PC-3 (cell line): ENCODE measurements around the gene CTNNA3. TPM values are rescaled to one million over a fixed set of nuclear protein-coding genes. Genes with fewer than 3 reads are reported as not detected.

Source experiments
- ATAC-seq: fragments of 200-7000 bp; cut with Tn5 transposase; 2 replicates; pipeline ENCODE4 v1.9.1; 2020; ENCODE audit warnings: mild to moderate bottlenecking, moderate library complexity
- BruUV-seq: library from RNA; stranded (reverse); fragments of 400-500 nt; replicated peaks from 2 replicates; lab custom pipeline; 2021; lab: Mats Ljungman, UMichigan
- CTCF ChIA-PET: fragments of 300-600 bp; sonication (Branson Sonifier 250); formaldehyde crosslinking; loops from one replicate; lab custom pipeline; 2022; ENCODE audit warnings: antibody characterized with exemption; lab: Charles Lee
- POLR2A ChIA-PET: fragments of 300-600 bp; sonication (Branson Sonifier 250); formaldehyde crosslinking; loops from one replicate; lab custom pipeline; 2022; ENCODE audit warnings: antibody characterized with exemption; ENCODE audit not compliant: unreplicated experiment; lab: Charles Lee
- DNase-seq: peaks from one replicate; pipeline ENCODE4 v3.0.0-alpha.2; 2015
- H2AFZ ChIP-seq: fragments of 300-600 bp; sonication (generic); 2 replicates; pipeline ENCODE4 v1.6.0; 2016; ENCODE audit warnings: antibody characterized with exemption, low read length
- H3F3A ChIP-seq: fragments of 300-600 bp; sonication (generic); one replicate; pipeline ENCODE4 v1.6.0; 2017; ENCODE audit warnings: antibody characterized with exemption, low read length, control low read depth, mild to moderate bottlenecking; ENCODE audit not compliant: unreplicated experiment
- H3K27ac ChIP-seq: fragments of 300-600 bp; sonication (generic); 2 replicates; pipeline ENCODE4 v1.5.1; 2016; ENCODE audit warnings: mild to moderate bottlenecking, low read length
- H3K27me3 ChIP-seq: fragments of 300-600 bp; sonication (generic); 2 replicates; pipeline ENCODE4 v1.6.1; 2016; ENCODE audit warnings: low read length, mixed read lengths
- H3K36me3 ChIP-seq: fragments of 300-600 bp; sonication (generic); 2 replicates; pipeline ENCODE4 v1.6.1; 2016; ENCODE audit warnings: low read depth, mixed run types, low read length, mixed read lengths
- H3K4me1 ChIP-seq: fragments of 300-600 bp; sonication (generic); 2 replicates; pipeline ENCODE4 v1.5.1; 2016; ENCODE audit warnings: low read length; ENCODE audit not compliant: insufficient read depth
- H3K4me2 ChIP-seq: fragments of 300-600 bp; sonication (generic); 2 replicates; pipeline ENCODE4 v1.6.0; 2016; ENCODE audit warnings: low read length
- H3K4me3 ChIP-seq: fragments of 300-600 bp; sonication (generic); 2 replicates; pipeline ENCODE4 v1.5.1; 2016; ENCODE audit warnings: mild to moderate bottlenecking, low read length, mixed read lengths
- H3K79me2 ChIP-seq: fragments of 300-600 bp; sonication (generic); 2 replicates; pipeline ENCODE4 v1.6.1; 2017; ENCODE audit warnings: low read length, mixed read lengths
- H3K9ac ChIP-seq: fragments of 300-600 bp; sonication (generic); 2 replicates; pipeline ENCODE4 v1.6.0; 2016; ENCODE audit warnings: mild to moderate bottlenecking, low read length
- H3K9me2 ChIP-seq: fragments of 300-600 bp; sonication (generic); replicated peaks from 2 replicates; pipeline ENCODE4 v1.6.1; 2016; ENCODE audit warnings: mixed run types, low read length, mixed read lengths
- H3K9me3 ChIP-seq: fragments of 300-600 bp; sonication (generic); 2 replicates; pipeline ENCODE4 v1.6.1; 2016; ENCODE audit warnings: low read length, mixed read lengths
- H4K20me1 ChIP-seq: fragments of 300-600 bp; sonication (generic); 2 replicates; pipeline ENCODE4 v1.6.1; 2016; ENCODE audit warnings: low read length, mixed read lengths
- EZH2 ChIP-seq: fragments of 300-600 bp; sonication (generic); IDR thresholded peaks from one replicate; pipeline ENCODE4 v1.6.1; 2017; ENCODE audit warnings: antibody characterized with exemption, mild to moderate bottlenecking, low read length; ENCODE audit not compliant: unreplicated experiment
- EZH2phosphoT487 ChIP-seq: fragments of 300-600 bp; sonication (generic); IDR thresholded peaks from 2 replicates; pipeline ENCODE4 v1.6.1; 2018; ENCODE audit warnings: mild to moderate bottlenecking, antibody characterized with exemption, low read length, borderline replicate concordance
- intact Hi-C: fragments of 100-400 bp; cut with micrococcal nuclease; formaldehyde crosslinking; loops from 2 replicates; pipeline ENCODE4 v1.9.0; 2023
- total RNA-seq: library from RNA; depleted of rRNA; stranded (reverse); fragments of >200 nt; gene quantifications from 2 replicates; pipeline ENCODE4 v1.2.3, GENCODE V29; 2014
- TF ChIP-seq, protein P1 (sequence below): fragments of 300-600 bp; sonication (generic); conservative IDR thresholded peaks from 2 replicates; pipeline ENCODE4 v1.5.1; 2017; ENCODE audit warnings: antibody characterized with exemption, low read depth, mild to moderate bottlenecking, low read length

Gene CTNNA3
- total RNA-seq, 1 experiment from 2014 or later = 1.9 TPM

DNA sequence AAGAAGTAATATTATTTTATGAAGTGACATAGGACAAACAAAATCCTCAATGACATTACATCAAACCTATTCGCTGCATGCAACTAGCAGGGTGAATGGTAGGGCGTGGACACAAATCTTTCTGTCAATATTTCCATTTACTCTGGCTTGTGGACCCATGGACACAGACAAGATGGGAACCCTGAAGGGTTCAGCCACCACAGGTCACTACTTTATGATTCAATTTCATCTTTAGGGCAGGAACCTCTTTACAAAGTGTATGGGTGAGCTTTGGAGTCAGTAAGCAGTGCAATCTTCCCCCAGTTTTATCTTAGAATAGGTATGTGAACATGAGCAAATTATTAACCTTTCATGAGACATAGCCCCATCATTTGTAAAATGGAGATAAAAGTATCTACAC is 1752.5 kb downstream of the CTNNA3 start:
- TF ChIP-seq EZH2 = no peak
- no peak for TF ChIP-seq EZH2phosphoT487
- TF ChIP-seq, protein P1, sequence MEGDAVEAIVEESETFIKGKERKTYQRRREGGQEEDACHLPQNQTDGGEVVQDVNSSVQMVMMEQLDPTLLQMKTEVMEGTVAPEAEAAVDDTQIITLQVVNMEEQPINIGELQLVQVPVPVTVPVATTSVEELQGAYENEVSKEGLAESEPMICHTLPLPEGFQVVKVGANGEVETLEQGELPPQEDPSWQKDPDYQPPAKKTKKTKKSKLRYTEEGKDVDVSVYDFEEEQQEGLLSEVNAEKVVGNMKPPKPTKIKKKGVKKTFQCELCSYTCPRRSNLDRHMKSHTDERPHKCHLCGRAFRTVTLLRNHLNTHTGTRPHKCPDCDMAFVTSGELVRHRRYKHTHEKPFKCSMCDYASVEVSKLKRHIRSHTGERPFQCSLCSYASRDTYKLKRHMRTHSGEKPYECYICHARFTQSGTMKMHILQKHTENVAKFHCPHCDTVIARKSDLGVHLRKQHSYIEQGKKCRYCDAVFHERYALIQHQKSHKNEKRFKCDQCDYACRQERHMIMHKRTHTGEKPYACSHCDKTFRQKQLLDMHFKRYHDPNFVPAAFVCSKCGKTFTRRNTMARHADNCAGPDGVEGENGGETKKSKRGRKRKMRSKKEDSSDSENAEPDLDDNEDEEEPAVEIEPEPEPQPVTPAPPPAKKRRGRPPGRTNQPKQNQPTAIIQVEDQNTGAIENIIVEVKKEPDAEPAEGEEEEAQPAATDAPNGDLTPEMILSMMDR = no peak
- no peaks in the 10 kb centered on the region for H3K9me2 ChIP-seq
- intact Hi-C loops = no loop called here
- H3K9me3 ChIP-seq = no peaks in the 10 kb centered on the region
- BruUV-seq = no TSS peak
- no peak for DNase-seq
- no peak overlapping the region for H3K4me3 ChIP-seq
- H3K36me3 ChIP-seq = no peaks in the 10 kb centered on the region
- H3K4me2 ChIP-seq = no peak overlapping the region
- no peaks in the 10 kb centered on the region for H4K20me1 ChIP-seq
- no peaks in the 10 kb centered on the region for H3F3A ChIP-seq
- ChIA-PET POLR2A (no interaction called here), CTCF (no interaction called here)
- ATAC-seq = no peak
- H3K27me3 ChIP-seq = no peaks in the 10 kb centered on the region
- H3K27ac ChIP-seq = no peak overlapping the region
- no peaks in the 10 kb centered on the region for H3K4me1 ChIP-seq
- no peaks in the 10 kb centered on the region for H3K79me2 ChIP-seq
- H3K9ac ChIP-seq = no peak overlapping the region
- H2AFZ ChIP-seq = no peak overlapping the region

DNA sequence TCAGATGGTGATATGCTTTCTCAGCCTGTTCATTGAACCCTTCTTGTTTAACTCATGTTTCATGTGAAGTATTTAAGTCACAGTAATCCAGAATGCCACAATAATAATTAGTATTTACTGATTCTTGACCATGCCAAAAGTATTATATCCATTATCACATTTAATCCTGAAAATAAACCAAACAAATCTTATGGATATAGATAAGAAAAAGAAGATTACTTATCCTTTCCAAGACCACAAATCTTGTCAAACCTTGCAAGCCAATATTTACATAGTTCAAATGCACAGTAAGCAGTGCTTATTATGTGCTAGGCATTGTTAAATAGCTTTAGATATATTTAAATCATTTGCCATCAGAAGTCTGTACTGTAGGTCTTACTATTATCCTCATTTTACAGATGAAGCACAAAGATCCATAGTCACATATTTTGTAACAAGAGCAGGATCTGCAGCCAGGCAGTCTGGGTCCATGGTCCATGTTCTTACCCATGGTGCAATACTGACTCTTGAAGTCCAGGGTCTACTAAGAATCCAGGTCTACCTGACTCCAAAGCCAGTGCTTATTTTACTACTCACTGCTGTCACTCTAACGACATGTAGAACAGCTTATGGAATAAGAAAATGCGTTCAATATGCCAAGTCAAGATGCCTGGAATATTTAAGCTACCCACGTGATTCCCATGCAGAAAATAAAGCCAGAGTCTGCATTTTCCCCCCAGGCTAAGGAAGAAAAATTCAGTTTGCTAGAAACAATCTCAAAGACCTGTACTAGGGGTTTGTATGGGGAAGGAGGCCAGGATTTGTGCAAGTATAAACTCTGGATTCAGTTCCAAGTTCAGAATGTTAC is 1755.0 kb downstream of the CTNNA3 start:
- Histone ChIP-seq H3K4me2 (no peak overlapping the region), H2AFZ (no peak overlapping the region), H3K79me2 (no peaks in the 10 kb centered on the region), H3K4me1 (no peaks in the 10 kb centered on the region), H3K9ac (no peak overlapping the region), H3K36me3 (no peaks in the 10 kb centered on the region), H4K20me1 (no peaks in the 10 kb centered on the region), H3K9me2 (no peaks in the 10 kb centered on the region), H3K27me3 (no peaks in the 10 kb centered on the region), H3K27ac (no peak overlapping the region), H3K4me3 (no peak overlapping the region), H3F3A (no peaks in the 10 kb centered on the region), H3K9me3 (no peaks in the 10 kb centered on the region)
- BruUV-seq = no TSS peak
- intact Hi-C loops = no loop called here
- POLR2A ChIA-PET = no interaction called here
- DNase-seq = no peak
- TF ChIP-seq, protein P1 = no peak
- TF ChIP-seq EZH2phosphoT487 (no peak), EZH2 (no peak)
- CTCF ChIA-PET = no interaction called here
- no peak for ATAC-seq

DNA sequence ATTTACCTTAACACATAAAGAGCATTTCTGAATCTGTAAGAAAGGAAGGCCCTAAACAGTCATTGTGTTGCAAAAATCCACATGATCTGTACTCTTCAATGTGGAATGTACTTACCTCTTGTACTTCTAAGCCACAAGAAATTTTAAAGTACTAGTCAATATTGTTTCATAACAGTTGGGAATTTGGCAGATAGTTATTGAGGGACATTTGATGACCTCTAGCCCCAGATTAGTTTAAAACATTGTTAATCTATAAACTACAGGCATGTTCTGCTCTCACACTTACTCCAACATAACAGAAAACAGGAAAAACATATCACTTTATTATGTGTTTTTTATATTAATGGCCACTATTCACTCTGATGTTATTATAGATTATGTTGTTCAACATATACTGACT is 1755.9 kb downstream of the CTNNA3 start:
- Histone ChIP-seq H3F3A (no peaks in the 10 kb centered on the region), H3K4me3 (no peak overlapping the region), H3K36me3 (no peaks in the 10 kb centered on the region), H3K4me2 (no peak overlapping the region), H3K4me1 (no peaks in the 10 kb centered on the region), H3K27ac (no peak overlapping the region), H3K79me2 (no peaks in the 10 kb centered on the region), H4K20me1 (no peaks in the 10 kb centered on the region), H3K27me3 (no peaks in the 10 kb centered on the region), H3K9ac (no peak overlapping the region), H2AFZ (no peak overlapping the region), H3K9me2 (no peaks in the 10 kb centered on the region), H3K9me3 (no peaks in the 10 kb centered on the region)
- BruUV-seq = no TSS peak
- intact Hi-C loops = no loop called here
- no peak for ATAC-seq
- ChIA-PET POLR2A (no interaction called here), CTCF (no interaction called here)
- TF ChIP-seq, protein P1 = no peak
- no peak for TF ChIP-seq EZH2phosphoT487
- TF ChIP-seq EZH2 = no peak
- no peak for DNase-seq
